ENCODE data around the gene FAM120A. TPM values are rescaled to one million over a fixed set of nuclear protein-coding genes. Genes with fewer than 3 reads are reported as not detected.

FAM120A gene
- total RNA-seq, 1 experiment from 2014 or later = 43.2 TPM

DNA sequence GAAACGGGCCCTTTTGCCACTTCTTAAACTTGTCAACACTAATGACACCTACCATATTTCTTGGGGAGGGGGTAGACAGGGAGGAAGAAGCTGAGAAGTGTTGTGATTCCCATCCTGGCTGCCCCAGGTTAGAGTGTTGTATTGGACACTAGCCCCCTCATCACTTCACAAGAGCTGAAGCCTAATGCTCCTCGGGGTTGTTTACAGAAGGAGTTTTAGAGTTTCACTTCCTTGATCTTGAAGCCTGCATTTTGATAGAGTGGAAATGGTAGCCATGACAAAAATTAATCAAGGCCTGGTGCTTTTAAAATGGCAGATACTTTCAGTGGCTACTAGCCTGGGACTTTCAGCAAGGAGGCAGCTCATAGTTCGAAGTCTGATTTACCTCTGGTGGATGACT, 12.9 kb downstream of the FAM120A start:
- Histone ChIP-seq H3K27me3 (replicated peaks; ENCODE audit: control insufficient read depth, insufficient read depth, low read length) (no peaks in the 10 kb centered on the region), H3K4me1 (peaks cover 12% of the 10 kb centered on the region), H3K4me3 (ENCODE audit: low read depth, low read length) (no peak overlapping the region), H3K9me3 (no peaks in the 10 kb centered on the region), H3K36me3 (ENCODE audit: control insufficient read depth, insufficient read depth, low read length) (no peaks in the 10 kb centered on the region)
- H3K4me3 Mint-ChIP-seq (ENCODE audit: unreplicated experiment) = no peak overlapping the region
- H3K4me1 Mint-ChIP-seq (ENCODE audit: low read depth, unreplicated experiment) = peaks cover 13% of the 10 kb centered on the region
- no peaks in the 10 kb centered on the region for H3K9me3 Mint-ChIP-seq (ENCODE audit: unreplicated experiment)
- intact Hi-C loops (cut with micrococcal nuclease; ENCODE audit: unreplicated experiment) = no loop called here
- TF ChIP-seq, protein P1, sequence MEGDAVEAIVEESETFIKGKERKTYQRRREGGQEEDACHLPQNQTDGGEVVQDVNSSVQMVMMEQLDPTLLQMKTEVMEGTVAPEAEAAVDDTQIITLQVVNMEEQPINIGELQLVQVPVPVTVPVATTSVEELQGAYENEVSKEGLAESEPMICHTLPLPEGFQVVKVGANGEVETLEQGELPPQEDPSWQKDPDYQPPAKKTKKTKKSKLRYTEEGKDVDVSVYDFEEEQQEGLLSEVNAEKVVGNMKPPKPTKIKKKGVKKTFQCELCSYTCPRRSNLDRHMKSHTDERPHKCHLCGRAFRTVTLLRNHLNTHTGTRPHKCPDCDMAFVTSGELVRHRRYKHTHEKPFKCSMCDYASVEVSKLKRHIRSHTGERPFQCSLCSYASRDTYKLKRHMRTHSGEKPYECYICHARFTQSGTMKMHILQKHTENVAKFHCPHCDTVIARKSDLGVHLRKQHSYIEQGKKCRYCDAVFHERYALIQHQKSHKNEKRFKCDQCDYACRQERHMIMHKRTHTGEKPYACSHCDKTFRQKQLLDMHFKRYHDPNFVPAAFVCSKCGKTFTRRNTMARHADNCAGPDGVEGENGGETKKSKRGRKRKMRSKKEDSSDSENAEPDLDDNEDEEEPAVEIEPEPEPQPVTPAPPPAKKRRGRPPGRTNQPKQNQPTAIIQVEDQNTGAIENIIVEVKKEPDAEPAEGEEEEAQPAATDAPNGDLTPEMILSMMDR (IDR thresholded peaks at IDR 0.05; ENCODE audit: insufficient read depth in 1 of 2, low read depth in 1 of 2, low read length in 1 of 2, severe bottlenecking in 1 of 2, unreplicated experiment in 1 of 2) = no peak
- no peaks in the 10 kb centered on the region for H3K36me3 Mint-ChIP-seq (ENCODE audit: insufficient read depth, unreplicated experiment)
- ChIA-PET POLR2A (no interaction called here), CTCF (no interaction called here)
- H3K27me3 Mint-ChIP-seq (ENCODE audit: insufficient read depth, unreplicated experiment) = no peaks in the 10 kb centered on the region
- no peak for DNase-seq
- BruUV-seq (replicated peaks) = no TSS peak
- no peak overlapping the region for H3K27ac Mint-ChIP-seq (ENCODE audit: unreplicated experiment)

GRCh38 chr9:93464876-93465275, 13.4 kb downstream of the FAM120A start:
- CTCF ChIA-PET = no interaction called here
- no TSS peak for BruUV-seq (replicated peaks)
- TF ChIP-seq, protein P1 (IDR thresholded peaks at IDR 0.05; ENCODE audit: insufficient read depth in 1 of 2, low read depth in 1 of 2, low read length in 1 of 2, severe bottlenecking in 1 of 2, unreplicated experiment in 1 of 2) = no peak
- Mint-ChIP-seq H3K27me3 (ENCODE audit: insufficient read depth, unreplicated experiment) (no peaks in the 10 kb centered on the region), H3K27ac (ENCODE audit: unreplicated experiment) (no peak overlapping the region), H3K9me3 (ENCODE audit: unreplicated experiment) (no peaks in the 10 kb centered on the region), H3K4me3 (ENCODE audit: unreplicated experiment) (no peak overlapping the region), H3K36me3 (ENCODE audit: insufficient read depth, unreplicated experiment) (no peaks in the 10 kb centered on the region), H3K4me1 (ENCODE audit: low read depth, unreplicated experiment) (peaks cover 13% of the 10 kb centered on the region)
- POLR2A ChIA-PET = no interaction called here
- DNase-seq = no peak
- intact Hi-C loops (cut with micrococcal nuclease; ENCODE audit: unreplicated experiment) = no loop called here
- H3K4me1 ChIP-seq = peaks cover 12% of the 10 kb centered on the region
- no peaks in the 10 kb centered on the region for H3K9me3 ChIP-seq
- H3K27me3 ChIP-seq (replicated peaks; ENCODE audit: control insufficient read depth, insufficient read depth, low read length) = no peaks in the 10 kb centered on the region
- H3K36me3 ChIP-seq (ENCODE audit: control insufficient read depth, insufficient read depth, low read length) = no peaks in the 10 kb centered on the region
- H3K4me3 ChIP-seq (ENCODE audit: low read depth, low read length) = no peak overlapping the region

- H3K9me3 Mint-ChIP-seq (ENCODE audit: unreplicated experiment) = no peaks in the 10 kb centered on the region
- no peak for DNase-seq
- H3K4me3 ChIP-seq (ENCODE audit: low read depth, low read length) = no peak overlapping the region
- CTCF ChIA-PET = no interaction called here
- H3K36me3 Mint-ChIP-seq (ENCODE audit: insufficient read depth, unreplicated experiment) = no peaks in the 10 kb centered on the region
- POLR2A ChIA-PET = no interaction called here
- no peaks in the 10 kb centered on the region for H3K27me3 Mint-ChIP-seq (ENCODE audit: insufficient read depth, unreplicated experiment)
- no peaks in the 10 kb centered on the region for H3K9me3 ChIP-seq
- no peaks in the 10 kb centered on the region for H3K36me3 ChIP-seq (ENCODE audit: control insufficient read depth, insufficient read depth, low read length)
- no peaks in the 10 kb centered on the region for H3K27me3 ChIP-seq (replicated peaks; ENCODE audit: control insufficient read depth, insufficient read depth, low read length)
- intact Hi-C loops (cut with micrococcal nuclease; ENCODE audit: unreplicated experiment) = no loop called here
- no peak overlapping the region for H3K4me3 Mint-ChIP-seq (ENCODE audit: unreplicated experiment)
- BruUV-seq (replicated peaks) = no TSS peak
- H3K4me1 ChIP-seq = peaks cover 12% of the 10 kb centered on the region
- H3K27ac Mint-ChIP-seq (ENCODE audit: unreplicated experiment) = no peak overlapping the region
- TF ChIP-seq, protein P1 (IDR thresholded peaks at IDR 0.05; ENCODE audit: insufficient read depth in 1 of 2, low read depth in 1 of 2, low read length in 1 of 2, severe bottlenecking in 1 of 2, unreplicated experiment in 1 of 2) = no peak
- H3K4me1 Mint-ChIP-seq (ENCODE audit: low read depth, unreplicated experiment) = peaks cover 13% of the 10 kb centered on the region
These were observed 14.4 kb downstream of the FAM120A start for GRCh38 chr9:93465855-93466254.
